GM18507 (cell line): ENCODE results near the gene CNN2.
A peak's percentile ranks its signal among the peaks of the same experiment; 100 is the strongest.

Experiments used
- DNase-seq: peaks from one replicate; pipeline ENCODE4 v3.0.0; 2011; ENCODE audit warnings: low read depth; ENCODE audit not compliant: insufficient read length; ENCODE audit errors: extremely low spot score
- FAIRE-seq: peaks from 2 replicates; lab custom pipeline; 2011; peaks lifted over from hg19 to GRCh38; lab: Jason Lieb, UNC

CNN2 gene

DNA sequence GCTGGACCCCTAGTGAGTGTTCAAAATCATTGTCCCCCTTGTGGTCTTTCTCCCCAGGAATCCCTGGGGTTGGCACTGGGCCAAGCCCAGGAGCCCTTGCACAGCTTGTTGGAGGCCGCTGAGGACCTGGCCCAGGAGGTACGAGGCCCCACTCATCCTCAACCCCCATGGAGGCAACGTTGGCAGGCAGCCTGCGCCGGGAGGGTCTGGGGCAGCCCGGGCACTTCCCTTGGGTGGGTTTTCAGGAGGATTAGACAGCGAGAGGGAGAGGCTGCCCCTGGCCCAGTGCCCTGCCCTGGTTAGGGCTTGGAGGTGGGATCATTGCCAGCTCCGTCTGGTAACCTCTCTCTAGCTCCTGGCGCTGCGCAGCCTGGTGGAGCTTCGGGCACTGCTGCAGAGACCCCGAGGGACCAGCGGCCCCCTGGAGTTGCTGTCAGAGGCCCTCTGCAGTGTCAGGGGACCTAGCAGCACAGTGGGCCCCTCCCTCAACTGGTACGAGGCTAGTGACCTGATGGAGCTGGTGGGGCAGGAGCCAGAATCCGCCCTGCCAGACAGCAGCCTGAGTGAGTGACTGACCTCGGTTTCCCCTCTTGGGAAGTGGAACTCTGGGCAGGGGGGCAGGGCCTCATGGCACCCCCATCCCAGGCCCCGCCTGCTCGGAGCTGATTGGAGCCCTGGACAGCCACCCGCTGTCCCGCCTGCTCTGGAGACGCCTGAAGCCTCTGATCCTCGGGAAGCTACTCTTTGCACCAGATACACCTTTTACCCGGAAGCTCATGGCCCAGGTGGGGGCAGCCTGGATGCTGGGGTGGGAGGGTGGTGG lies 16.5 kb downstream of the CNN2 start:
- FAIRE-seq = no peak
- DNase-seq = no peak

DNA sequence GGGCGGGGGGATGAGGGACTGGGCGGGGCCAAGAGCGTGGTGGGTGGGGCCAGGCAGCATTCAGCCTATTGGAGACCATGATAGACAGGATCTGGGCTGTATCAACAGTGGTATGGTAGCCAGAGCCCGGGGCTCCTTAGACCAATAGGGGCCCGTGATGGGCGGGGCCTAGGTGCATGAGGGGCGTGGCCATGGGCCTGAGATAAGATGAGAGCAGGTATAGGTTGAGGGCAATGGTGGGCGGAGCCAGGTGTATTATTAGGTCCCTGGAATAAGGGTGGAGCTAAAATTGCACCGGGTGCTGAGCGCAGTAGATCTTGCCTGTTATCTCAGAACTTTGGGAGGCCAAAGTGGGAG lies 18.8 kb downstream of the CNN2 start:
- no peak for DNase-seq
- FAIRE-seq = peak; percentile 24

DNA sequence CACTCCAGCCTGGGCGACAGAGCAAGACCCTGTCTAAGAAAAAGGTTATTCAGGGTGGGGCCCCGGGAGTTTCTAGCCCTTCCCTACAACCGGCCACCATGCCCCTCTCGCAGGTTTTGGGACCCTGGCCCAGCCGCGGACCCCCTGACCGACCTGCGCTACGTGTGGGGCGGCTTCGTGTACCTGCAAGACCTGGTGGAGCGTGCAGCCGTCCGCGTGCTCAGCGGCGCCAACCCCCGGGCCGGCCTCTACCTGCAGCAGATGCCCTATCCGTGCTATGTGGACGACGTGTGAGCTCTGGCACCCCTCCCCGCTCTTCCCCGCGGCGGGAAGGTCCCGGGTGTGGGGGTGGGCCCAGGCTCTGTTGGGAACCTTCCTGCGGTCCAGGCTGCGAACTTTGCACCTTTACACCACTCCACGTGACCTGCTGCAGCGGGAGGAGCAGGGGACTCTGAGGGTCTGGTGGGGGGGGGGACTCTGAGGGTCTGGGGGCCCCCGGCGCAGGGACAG lies 19.8 kb downstream of the CNN2 start:
- FAIRE-seq (no peak), DNase-seq (no peak)

DNA sequence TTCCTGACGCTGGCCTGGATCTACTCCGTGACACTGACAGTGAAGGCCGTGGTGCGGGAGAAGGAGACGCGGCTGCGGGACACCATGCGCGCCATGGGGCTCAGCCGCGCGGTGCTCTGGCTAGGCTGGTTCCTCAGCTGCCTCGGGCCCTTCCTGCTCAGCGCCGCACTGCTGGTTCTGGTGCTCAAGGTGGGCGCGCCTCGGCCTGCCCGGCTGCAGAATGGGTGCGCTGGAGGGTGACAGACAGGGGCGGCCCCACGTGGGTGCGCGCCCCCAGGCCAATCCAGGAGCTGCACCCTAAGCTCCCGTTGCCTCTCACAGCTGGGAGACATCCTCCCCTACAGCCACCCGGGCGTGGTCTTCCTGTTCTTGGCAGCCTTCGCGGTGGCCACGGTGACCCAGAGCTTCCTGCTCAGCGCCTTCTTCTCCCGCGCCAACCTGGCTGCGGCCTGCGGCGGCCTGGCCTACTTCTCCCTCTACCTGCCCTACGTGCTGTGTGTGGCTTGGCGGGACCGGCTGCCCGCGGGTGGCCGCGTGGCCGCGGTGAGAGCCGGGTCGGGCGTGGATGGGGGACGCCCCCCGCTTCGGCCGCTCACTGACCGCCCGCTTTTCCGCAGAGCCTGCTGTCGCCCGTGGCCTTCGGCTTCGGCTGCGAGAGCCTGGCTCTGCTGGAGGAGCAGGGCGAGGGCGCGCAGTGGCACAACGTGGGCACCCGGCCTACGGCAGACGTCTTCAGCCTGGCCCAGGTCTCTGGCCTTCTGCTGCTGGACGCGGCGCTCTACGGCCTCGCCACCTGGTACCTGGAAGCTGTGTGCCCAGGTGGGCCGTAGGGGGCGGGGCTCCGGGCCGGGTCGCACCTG lies 20.7 kb downstream of the CNN2 start:
- FAIRE-seq (no peak), DNase-seq (no peak)

DNA sequence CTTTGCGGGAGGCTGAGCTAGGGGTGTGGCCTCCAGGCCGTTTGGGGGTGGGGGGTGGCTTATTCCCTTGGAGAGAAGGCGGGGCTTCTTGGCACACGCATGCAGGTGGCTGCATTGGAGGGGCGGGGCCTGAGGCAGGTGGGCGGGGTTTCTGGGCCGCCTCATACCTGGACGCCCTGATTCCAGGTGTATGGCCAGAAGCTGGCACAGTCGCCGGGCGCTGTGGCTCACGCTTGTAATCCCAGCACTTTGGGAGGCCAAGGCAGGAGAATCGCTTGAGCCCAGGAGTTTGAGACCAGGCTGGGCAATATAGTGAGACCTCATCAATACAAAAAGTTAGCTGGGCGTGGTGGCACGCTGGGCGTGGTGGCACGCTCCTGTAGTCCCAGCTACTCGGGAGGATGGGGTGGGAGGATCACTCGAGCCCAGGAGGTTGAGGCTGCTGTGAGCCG lies 21.3 kb downstream of the CNN2 start:
- no peak for FAIRE-seq
- DNase-seq = no peak

DNA sequence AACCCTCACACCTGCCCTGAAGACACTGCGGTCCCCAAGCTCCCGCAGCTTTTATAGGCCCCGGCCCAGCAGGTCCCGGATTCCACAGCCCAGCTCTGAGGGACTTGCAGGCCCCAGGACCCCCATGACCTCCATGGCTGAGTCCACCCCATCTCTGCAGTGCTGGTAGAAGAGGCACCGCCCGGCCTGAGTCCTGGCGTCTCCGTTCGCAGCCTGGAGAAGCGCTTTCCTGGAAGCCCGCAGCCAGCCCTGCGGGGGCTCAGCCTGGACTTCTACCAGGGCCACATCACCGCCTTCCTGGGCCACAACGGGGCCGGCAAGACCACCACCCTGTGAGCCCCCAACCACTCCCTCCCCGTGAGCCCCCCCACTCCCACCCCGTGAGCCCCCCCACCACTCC lies 22.7 kb downstream of the CNN2 start:
- no peak for DNase-seq
- FAIRE-seq = no peak

DNA sequence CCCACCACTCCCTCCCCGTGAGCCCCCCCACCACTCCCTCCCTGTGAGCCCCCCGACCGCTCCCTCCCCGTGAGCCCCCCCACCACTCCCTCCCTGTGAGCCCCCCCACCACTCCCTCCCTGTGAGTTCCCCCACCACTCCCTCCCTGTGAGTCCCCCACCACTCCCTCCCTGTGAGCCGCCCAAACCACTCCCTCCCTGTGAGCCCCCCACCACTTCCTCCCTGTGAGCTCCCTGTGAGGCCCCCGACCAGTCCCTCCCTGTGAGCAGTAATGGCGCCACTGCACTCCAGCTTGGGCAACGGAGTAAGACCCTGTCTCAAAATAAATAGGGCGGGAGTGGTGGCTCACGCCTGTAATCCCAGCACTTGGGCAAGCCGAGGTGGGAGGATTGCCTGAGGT lies 23.4 kb downstream of the CNN2 start:
- DNase-seq (no peak), FAIRE-seq (no peak)

DNA sequence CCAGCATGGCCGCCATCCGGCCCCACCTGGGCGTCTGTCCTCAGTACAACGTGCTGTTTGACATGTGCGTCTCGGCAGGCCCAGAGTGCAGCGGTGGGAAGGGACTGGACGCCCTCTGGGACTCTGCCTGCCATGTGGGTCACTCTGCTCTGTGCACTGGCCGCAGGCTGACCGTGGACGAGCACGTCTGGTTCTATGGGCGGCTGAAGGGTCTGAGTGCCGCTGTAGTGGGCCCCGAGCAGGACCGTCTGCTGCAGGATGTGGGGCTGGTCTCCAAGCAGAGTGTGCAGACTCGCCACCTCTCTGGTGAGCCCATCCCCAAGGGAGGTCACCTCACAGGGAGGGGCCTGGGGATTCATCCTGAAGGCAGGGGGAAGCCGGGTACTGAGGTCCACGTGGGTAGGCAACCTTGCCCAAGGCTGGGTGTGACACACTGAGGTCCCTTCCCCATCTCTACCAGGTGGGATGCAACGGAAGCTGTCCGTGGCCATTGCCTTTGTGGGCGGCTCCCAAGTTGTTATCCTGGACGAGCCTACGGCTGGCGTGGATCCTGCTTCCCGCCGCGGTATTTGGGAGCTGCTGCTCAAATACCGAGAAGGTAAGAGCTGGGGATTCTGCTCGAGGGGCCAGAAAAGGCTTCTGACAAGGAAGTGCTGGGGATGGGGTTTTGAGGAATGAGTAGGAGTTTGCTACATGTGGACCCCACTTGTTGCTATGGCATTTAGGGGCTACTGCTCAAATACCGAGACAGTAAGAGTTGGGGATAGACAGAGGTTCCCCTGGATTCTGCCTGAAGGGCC lies 24.8 kb downstream of the CNN2 start:
- DNase-seq = no peak
- FAIRE-seq = no peak

DNA sequence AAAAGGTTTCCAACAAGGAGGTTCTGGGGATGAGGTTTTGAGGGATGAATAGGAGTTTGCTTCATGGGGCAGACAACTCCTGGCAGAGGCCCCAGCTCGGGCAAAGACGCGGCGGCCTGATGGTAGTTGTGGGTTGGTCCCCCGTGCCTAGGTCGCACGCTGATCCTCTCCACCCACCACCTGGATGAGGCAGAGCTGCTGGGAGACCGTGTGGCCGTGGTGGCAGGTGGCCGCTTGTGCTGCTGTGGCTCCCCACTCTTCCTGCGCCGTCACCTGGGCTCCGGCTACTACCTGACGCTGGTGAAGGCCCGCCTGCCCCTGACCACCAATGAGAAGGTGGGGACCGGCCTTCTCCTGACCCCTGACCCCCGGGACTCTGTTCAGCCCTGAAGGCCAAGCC lies 25.4 kb downstream of the CNN2 start:
- FAIRE-seq (no peak), DNase-seq (no peak)

DNA sequence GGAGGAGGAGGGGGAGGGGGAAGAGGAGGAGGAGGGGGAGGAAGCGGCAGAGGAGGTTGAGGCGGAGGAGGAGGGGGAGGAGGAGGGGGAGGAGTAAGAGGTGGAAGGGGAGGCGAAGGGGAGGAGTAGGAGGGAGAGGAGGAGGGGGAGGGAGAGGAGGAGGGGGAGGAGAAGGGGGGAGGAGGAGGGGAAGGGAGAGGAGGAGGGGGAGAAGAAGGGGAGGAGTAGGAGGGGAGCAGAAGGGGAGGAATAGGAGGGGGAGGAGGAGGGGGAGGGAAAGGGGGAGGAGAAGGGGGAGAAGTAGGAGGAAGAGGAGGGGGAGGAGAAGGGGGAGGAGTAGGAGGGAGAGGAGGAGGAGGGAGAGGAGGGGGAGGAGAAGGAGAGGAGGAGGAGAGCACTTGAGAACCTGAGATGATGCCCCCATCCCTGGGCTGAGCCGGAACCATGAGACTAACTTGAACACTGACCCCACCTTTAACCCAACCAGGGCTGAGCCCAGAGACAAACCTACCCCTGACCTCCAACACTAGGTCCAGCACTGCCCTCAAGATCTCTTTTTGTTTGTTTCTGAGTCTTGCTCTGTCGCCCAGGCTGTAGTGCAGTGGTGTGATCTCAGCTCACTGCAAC lies 26.1 kb downstream of the CNN2 start:
- FAIRE-seq (no peak), DNase-seq (no peak)

DNA sequence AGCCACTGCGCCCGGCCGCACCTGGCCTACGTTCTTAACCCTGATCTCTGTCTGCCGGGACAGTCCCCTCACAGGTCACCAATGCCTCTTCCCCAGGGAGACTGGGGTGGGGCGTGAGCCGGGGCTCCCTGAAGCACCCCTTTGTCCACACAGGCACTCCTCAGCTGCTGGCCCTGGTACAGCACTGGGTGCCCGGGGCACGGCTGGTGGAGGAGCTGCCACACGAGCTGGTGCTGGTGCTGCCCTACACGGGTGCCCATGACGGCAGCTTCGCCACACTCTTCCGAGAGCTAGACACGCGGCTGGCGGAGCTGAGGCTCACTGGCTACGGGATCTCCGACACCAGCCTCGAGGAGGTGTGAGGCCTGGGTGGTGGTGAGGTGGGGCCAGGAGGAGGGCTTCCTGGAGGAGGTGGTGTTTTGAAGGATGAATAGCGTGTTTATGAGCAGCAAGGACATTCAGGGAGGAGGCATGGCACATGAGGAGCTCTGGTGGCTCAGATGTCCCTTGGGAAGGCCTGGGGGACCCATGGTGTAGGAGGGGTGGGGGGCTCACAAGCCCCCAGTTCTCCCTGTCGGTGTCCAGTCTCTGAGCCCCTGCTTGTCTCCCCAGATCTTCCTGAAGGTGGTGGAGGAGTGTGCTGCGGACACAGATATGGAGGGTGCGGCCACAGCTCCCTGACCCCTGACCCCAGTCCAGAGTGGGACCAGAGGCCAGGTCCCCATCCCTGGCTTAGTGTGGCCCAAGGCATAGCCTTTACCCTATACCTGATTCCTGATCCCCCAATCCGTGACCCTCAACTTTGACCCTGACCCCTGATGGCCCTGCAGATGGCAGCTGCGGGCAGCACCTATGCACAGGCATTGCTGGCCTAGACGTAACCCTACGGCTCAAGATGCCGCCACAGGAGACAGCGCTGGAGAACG lies 27.0 kb downstream of the CNN2 start:
- FAIRE-seq (no peak), DNase-seq (no peak)

DNA sequence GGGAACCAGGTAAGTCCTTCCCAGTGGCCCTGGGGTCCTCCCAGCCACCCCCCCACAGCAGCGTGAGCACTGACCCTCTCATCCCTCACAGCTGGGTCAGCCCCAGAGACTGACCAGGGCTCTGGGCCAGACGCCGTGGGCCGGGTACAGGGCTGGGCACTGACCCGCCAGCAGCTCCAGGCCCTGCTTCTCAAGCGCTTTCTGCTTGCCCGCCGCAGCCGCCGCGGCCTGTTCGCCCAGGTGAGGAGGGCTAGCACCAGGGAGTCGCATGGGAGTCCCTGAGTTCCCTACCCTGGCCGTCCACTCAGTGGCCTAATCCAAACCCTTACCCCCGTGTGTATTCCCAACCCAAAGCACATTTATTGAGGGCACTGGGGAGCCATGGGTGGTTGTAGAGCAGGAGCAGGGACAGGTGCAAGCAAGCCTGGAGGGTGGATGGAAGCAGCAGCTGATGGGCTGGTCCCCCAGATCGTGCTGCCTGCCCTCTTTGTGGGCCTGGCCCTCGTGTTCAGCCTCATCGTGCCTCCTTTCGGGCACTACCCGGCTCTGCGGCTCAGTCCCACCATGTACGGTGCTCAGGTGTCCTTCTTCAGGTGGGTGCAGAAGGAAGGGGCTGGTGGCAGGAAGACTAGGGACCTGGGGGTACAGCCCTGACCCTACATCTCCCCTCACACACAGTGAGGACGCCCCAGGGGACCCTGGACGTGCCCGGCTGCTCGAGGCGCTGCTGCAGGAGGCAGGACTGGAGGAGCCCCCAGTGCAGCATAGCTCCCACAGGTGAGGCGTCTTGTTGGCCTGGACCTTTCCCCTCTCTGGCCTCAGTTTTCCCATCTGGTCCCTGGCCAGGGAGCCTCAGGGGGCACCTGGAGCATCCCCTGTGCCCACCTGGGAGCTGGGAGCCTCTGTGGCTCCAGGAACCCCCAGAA lies 28.0 kb downstream of the CNN2 start:
- DNase-seq = no peak
- FAIRE-seq = no peak

DNA sequence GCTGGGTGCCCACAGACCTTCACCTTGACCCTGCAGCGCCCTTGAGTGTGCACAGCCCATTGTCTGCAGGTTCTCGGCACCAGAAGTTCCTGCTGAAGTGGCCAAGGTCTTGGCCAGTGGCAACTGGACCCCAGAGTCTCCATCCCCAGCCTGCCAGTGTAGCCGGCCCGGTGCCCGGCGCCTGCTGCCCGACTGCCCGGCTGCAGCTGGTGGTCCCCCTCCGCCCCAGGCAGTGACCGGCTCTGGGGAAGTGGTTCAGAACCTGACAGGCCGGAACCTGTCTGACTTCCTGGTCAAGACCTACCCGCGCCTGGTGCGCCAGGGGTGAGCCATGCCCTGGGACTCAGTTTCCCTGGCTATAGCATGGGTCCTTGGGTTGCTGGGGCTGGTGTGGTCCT lies 28.6 kb downstream of the CNN2 start:
- DNase-seq = no peak
- FAIRE-seq = no peak

DNA sequence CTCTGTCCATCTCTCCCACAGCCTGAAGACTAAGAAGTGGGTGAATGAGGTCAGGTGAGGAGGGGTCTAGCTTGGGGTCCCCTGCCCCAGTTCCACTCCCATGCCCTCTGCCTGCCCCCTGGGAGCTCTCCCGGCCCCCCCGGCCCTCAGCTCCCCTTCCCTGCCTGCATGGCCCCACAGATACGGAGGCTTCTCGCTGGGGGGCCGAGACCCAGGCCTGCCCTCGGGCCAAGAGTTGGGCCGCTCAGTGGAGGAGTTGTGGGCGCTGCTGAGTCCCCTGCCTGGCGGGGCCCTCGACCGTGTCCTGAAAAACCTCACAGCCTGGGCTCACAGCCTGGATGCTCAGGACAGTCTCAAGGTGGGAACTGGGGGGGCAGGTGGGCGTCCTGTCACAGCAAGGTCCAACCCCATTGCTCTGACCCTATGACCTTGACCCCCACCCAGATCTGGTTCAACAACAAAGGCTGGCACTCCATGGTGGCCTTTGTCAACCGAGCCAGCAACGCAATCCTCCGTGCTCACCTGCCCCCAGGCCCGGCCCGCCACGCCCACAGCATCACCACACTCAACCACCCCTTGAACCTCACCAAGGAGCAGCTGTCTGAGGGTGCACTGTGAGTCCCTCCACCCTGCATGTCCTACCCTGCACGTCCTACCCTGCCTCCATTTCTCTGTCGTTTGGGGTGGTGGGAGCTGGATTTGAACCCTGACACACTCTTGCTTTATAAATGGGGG lies 29.6 kb downstream of the CNN2 start:
- no peak for DNase-seq
- FAIRE-seq = no peak

DNA sequence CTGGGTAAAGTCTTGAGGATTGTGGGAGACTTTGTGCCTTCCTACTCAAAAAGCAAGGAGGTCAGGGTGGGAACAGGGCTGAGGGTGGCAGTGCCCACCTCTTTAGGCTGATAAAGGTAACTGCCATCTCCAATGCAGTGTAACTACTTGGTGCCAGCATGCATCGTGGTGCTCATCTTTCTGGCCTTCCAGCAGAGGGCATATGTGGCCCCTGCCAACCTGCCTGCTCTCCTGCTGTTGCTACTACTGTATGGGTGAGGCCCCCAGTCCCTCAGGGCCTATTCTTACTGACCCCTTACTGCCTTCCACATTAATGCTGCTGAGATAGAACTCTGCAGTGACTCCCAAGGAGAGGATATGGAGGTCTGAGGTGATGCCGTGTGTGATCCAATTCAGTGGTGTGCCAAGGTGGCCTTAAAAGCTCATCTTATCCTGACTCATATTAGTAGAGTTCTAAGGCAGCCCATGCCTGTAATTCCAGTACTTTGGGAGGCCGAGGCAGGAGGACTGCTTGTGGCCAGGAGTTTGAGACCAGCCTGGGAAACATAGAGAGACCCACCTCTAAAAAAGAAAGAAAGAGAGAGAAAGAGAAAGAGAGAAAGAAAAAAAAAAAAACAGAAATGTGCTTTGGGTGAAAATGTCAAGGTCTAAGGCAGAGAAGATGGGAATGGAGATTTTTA lies 30.9 kb downstream of the CNN2 start:
- FAIRE-seq (peak; percentile 82), DNase-seq (no peak)

DNA sequence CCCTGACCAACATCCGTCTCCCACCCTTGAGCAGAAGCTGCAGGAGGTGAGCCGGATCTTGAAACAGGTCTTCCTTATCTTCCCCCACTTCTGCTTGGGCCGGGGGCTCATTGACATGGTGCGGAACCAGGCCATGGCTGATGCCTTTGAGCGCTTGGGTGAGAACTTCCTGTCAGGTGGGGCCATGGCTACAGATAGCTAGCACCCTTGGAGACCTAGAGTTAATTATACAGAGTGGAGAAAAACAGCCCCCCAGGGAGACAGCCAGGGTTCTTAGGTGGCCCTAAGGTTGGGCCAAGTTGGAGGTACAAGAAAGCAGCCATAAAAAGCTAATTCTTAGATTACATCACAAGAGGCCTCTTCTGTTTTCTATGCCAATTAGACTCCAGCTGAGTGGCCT lies 31.7 kb downstream of the CNN2 start:
- DNase-seq = no peak
- FAIRE-seq = no peak
